CD14-positive monocyte (primary cell): ENCODE measurements around the gene BTNL2. TPM values are rescaled to one million over a fixed set of nuclear protein-coding genes. Genes with fewer than 3 reads are reported as not detected.
A peak's percentile ranks its signal among the peaks of the same experiment; 100 is the strongest.

Source experiments
- DNase-seq, 3 donors: peaks; one replicate each; pipeline ENCODE4 v3.0.0-alpha.2; 2011 to 2022
- H2AFZ ChIP-seq: 2 replicates; pipeline ENCODE4 v1.6.0; 2012; ENCODE audit warnings: mild to moderate bottlenecking, low read depth, low read length, inconsistent platforms; ENCODE audit not compliant: insufficient read depth, poor library complexity, severe bottlenecking
- H3K27ac ChIP-seq, 2 donors: 1 replicate in 1 of 2; 2 replicates in 1 of 2; pipeline ENCODE4 v1.5.1; 2012 to 2013; ENCODE audit warnings: low read length in 2 of 2, control low read depth in 1 of 2, inconsistent platforms in 1 of 2, low read depth in 1 of 2, mild to moderate bottlenecking in 1 of 2
- H3K27me3 ChIP-seq, 2 donors: one replicate each; pipeline versions ENCODE4 v1.6.0 to v1.6.1; 2011 to 2013; ENCODE audit warnings: low read length in 2 of 2; ENCODE audit not compliant: control insufficient read depth in 2 of 2, insufficient read depth in 2 of 2
- H3K36me3 ChIP-seq, 2 donors: replicated peaks in 1 of 2; 1 replicate in 1 of 2; 2 replicates in 1 of 2; pipeline versions ENCODE4 v1.5.1 to v1.6.1; 2012 to 2013; ENCODE audit warnings: low read length in 2 of 2, control low read depth in 1 of 2, inconsistent platforms in 1 of 2, mild to moderate bottlenecking in 1 of 2; ENCODE audit not compliant: insufficient read depth in 2 of 2, control insufficient read depth in 1 of 2
- H3K4me1 ChIP-seq, 2 donors: 1 replicate in 1 of 2; 2 replicates in 1 of 2; pipeline versions ENCODE4 v1.5.1 to v1.6.1; 2012 to 2013; ENCODE audit warnings: low read length in 2 of 2, control low read depth in 1 of 2, inconsistent platforms in 1 of 2, mild to moderate bottlenecking in 1 of 2, moderate library complexity in 1 of 2; ENCODE audit not compliant: insufficient read depth in 2 of 2, control insufficient read depth in 1 of 2
- H3K4me2 ChIP-seq: replicated peaks from 2 replicates; pipeline ENCODE3; 2012; ENCODE audit warnings: low read length, moderate library complexity, mild to moderate bottlenecking; ENCODE audit not compliant: poor library complexity, severe bottlenecking; ENCODE audit errors: extremely low read depth
- H3K4me3 ChIP-seq, 3 experiments: fragments of 200-600 bp in 1 of 3; sonication (generic) in 1 of 3; replicated peaks in 1 of 3; 1 replicate in 2 of 3; 2 replicates in 1 of 3; pipeline ENCODE4 v1.5.1; 2011 to 2013; ENCODE audit warnings: low read length in 3 of 3, mild to moderate bottlenecking in 3 of 3, control low read depth in 2 of 3, low read depth in 2 of 3, inconsistent platforms in 1 of 3, moderate library complexity in 1 of 3
- H3K79me2 ChIP-seq: 2 replicates; pipeline ENCODE4 v1.6.0; 2012; ENCODE audit warnings: mild to moderate bottlenecking, control low read depth, inconsistent platforms, low read length, moderate library complexity; ENCODE audit not compliant: insufficient read depth
- H3K9ac ChIP-seq: 2 replicates; pipeline ENCODE4 v1.6.0; 2017; ENCODE audit warnings: low read length, mild to moderate bottlenecking; ENCODE audit not compliant: insufficient read depth, poor library complexity, severe bottlenecking
- H3K9me3 ChIP-seq, 2 donors: replicated peaks in 1 of 2; 1 replicate in 1 of 2; 2 replicates in 1 of 2; pipeline versions ENCODE4 v1.5.1 to v1.6.1; 2012 to 2013; ENCODE audit warnings: low read length in 2 of 2, control low read depth in 1 of 2; ENCODE audit not compliant: control insufficient read depth in 1 of 2, insufficient read depth in 1 of 2
- H4K20me1 ChIP-seq: 2 replicates; pipeline ENCODE4 v1.6.0; 2012; ENCODE audit warnings: mild to moderate bottlenecking, low read length, control low read depth, moderate library complexity; ENCODE audit not compliant: insufficient read depth
- H3K27ac Mint-ChIP-seq, 7 donors: one replicate each; pipeline ENCODE4 v1.8.0; 2020; ENCODE audit warnings: mild to moderate bottlenecking in 7 of 7, mixed read lengths in 7 of 7, moderate library complexity in 6 of 7, inconsistent platforms in 2 of 7
- H3K27me3 Mint-ChIP-seq, 3 donors: one replicate each; pipeline ENCODE4 v1.8.0; 2021 to 2022; ENCODE audit warnings: low read depth in 3 of 3, mild to moderate bottlenecking in 3 of 3, mixed read lengths in 3 of 3, moderate library complexity in 3 of 3, inconsistent platforms in 1 of 3
- H3K36me3 Mint-ChIP-seq, 2 donors: one replicate each; pipeline ENCODE4 v1.8.0; 2020; ENCODE audit warnings: mixed read lengths in 2 of 2, inconsistent platforms in 1 of 2, mild to moderate bottlenecking in 1 of 2
- H3K4me1 Mint-ChIP-seq: one replicate; pipeline ENCODE4 v1.8.0; 2020; ENCODE audit warnings: mild to moderate bottlenecking, mixed read lengths
- H3K4me3 Mint-ChIP-seq, 2 donors: one replicate each; pipeline ENCODE4 v1.8.0; 2020; ENCODE audit warnings: mild to moderate bottlenecking in 2 of 2, mixed read lengths in 2 of 2, moderate library complexity in 1 of 2
- H3K9me3 Mint-ChIP-seq, 7 donors: one replicate each; pipeline ENCODE4 v1.8.0; 2020 to 2022; ENCODE audit warnings: mixed read lengths in 7 of 7, mild to moderate bottlenecking in 6 of 7, moderate library complexity in 6 of 7, inconsistent platforms in 2 of 7
- CTCF ChIP-seq: fragments of 200-600 bp; IDR thresholded peaks from one replicate; pipeline ENCODE4 v1.8.0; 2022; ENCODE audit warnings: antibody characterized with exemption, mild to moderate bottlenecking
- WGBS: methylation state at CpG from one replicate; pipeline ENCODE4 v1.1.5; 2013; ENCODE audit warnings: missing lambda C conversion rate; ENCODE audit not compliant: insufficient coverage; 5-methylcytosine and 5-hydroxymethylcytosine counted together
- intact Hi-C, 2 donors: fragments of 100-400 bp; cut with micrococcal nuclease; formaldehyde crosslinking; loops; one replicate each; pipeline versions ENCODE4 v1.15.0 to v1.15.1; 2023
- polyA minus RNA-seq: library from RNA; depleted of rRNA, polyadenylated mRNA; stranded (reverse); fragments of >200 nt; gene quantifications from 2 replicates; pipeline ENCODE4 v1.2.3, GENCODE V29; 2012
- polyA plus RNA-seq, 3 donors: library from polyadenylated mRNA; depleted of rRNA in 1 of 3; unstranded in 2 of 3; stranded (reverse) in 1 of 3; fragments of 300-500 nt in 2 of 3; fragments of >200 nt in 1 of 3; fragmentation: Illumina TruSeq in 2 of 3; gene quantifications; 1 replicate in 2 of 3; 2 replicates in 1 of 3; pipeline ENCODE4 v1.2.3, GENCODE V29; 2012 to 2021
- total RNA-seq, 12 experiments: library from RNA in 1 of 12; stranded (reverse) in 1 of 12; fragments of 120-200 nt in 1 of 12; gene quantifications; one replicate each; pipeline ENCODE4 v1.2.4 and lab custom pipeline; 2013 to 2026; ENCODE audit warnings: mixed read lengths in 6 of 12, inconsistent platforms in 1 of 12

BTNL2 gene
- total RNA-seq (2013): not detected
- polyA plus RNA-seq (not detected), polyA minus RNA-seq (not detected in 2 replicates), total RNA-seq (lab: John Stamatoyannopoulos, UW) (0 to 1.2 (median 0.08) reads per million in 11 experiments)

- Histone ChIP-seq H3K4me1 (no peaks in the 10 kb centered on the region), H2AFZ (no peak within 1 kb of the TSS), H4K20me1 (no peaks in the 10 kb centered on the region), H3K9ac (no peak within 1 kb of the TSS), H3K27ac (no peak within 1 kb of the TSS), H3K4me2 (no peak within 1 kb of the TSS), H3K27me3 (peaks cover 0 to 7% of the 10 kb centered on the region in 2 donors), H3K4me3 (no peak within 1 kb of the TSS), H3K36me3 (no peaks in the 10 kb centered on the region), H3K9me3 (no peaks in the 10 kb centered on the region), H3K79me2 (no peaks in the 10 kb centered on the region)
- 93% methylated on average over 2 of the region's 4 CpGs for WGBS
- TF ChIP-seq CTCF: no peak
- no peak for DNase-seq
- intact Hi-C loops: loop anchor here in 1 of 2 donors (10.0 kb wide), 1 partner anchor 458 kb away; no protein-coding TSS in a partner anchor
- Mint-ChIP-seq H3K4me1 (no peaks in the 10 kb centered on the region), H3K27ac (no peak within 1 kb of the TSS), H3K36me3 (no peaks in the 10 kb centered on the region), H3K4me3 (peak within 1 kb of the TSS in 1 of 2 donors; percentile 53), H3K9me3 (no peaks in the 10 kb centered on the region), H3K27me3 (peaks cover 14 to 16% (median 15%) of the 10 kb centered on the region in 3 donors)
These were observed at the start of gene BTNL2 for GRCh38 chr6:32406857-32407256. Gene BTNL2 (minus strand): TSS chr6:32407181. CDS start chr6:32407123, 58 bp downstream.

GRCh38 chr6:32449088-32449736, 42.2 kb upstream of the BTNL2 start:
- peaks cover 0 to 7% of the 10 kb centered on the region in 2 donors for H3K9me3 ChIP-seq
- H3K27ac ChIP-seq: no peak overlapping the region
- Mint-ChIP-seq H3K27ac (no peak overlapping the region), H3K36me3 (peaks cover 13 to 14% of the 10 kb centered on the region in 2 donors), H3K27me3 (peaks cover 2 to 5% (median 4%) of the 10 kb centered on the region in 3 donors), H3K4me1 (peaks cover 11% of the 10 kb centered on the region), H3K9me3 (peaks cover 2 to 18% (median 12%) of the 10 kb centered on the region in 7 donors), H3K4me3 (no peak overlapping the region)
- no peak overlapping the region for H3K9ac ChIP-seq
- peaks cover 8% of the 10 kb centered on the region for H4K20me1 ChIP-seq
- intact Hi-C loops: no loop called here
- TF ChIP-seq CTCF: no peak
- DNase-seq: no peak
- no peak overlapping the region for H2AFZ ChIP-seq
- H3K79me2 ChIP-seq: no peaks in the 10 kb centered on the region
- H3K4me3 ChIP-seq: no peak overlapping the region
- no CpG with 5 or more reads among the region's 3 CpGs for WGBS
- H3K36me3 ChIP-seq: peaks cover 6 to 11% of the 10 kb centered on the region in 2 donors
- no peaks in the 10 kb centered on the region for H3K4me1 ChIP-seq
- peaks cover 0 to 2% of the 10 kb centered on the region in 2 donors for H3K27me3 ChIP-seq
- H3K4me2 ChIP-seq: no peak overlapping the region
